MM.1S (cell line): Measurements from ENCODE around the gene DNAJC18.

Experiments
- CTCF ChIP-seq: fragments of 300-600 bp; sonication (generic); IDR thresholded peaks from 2 replicates; pipeline ENCODE4 v1.5.1; 2016; ENCODE audit warnings: antibody characterized with exemption, low read length, mixed read lengths
- EZH2 ChIP-seq: fragments of 300-600 bp; sonication (generic); optimal IDR thresholded peaks from 2 replicates; pipeline ENCODE3; 2017; ENCODE audit warnings: low read depth, mild to moderate bottlenecking, antibody characterized with exemption, low read length, mixed read lengths

DNA sequence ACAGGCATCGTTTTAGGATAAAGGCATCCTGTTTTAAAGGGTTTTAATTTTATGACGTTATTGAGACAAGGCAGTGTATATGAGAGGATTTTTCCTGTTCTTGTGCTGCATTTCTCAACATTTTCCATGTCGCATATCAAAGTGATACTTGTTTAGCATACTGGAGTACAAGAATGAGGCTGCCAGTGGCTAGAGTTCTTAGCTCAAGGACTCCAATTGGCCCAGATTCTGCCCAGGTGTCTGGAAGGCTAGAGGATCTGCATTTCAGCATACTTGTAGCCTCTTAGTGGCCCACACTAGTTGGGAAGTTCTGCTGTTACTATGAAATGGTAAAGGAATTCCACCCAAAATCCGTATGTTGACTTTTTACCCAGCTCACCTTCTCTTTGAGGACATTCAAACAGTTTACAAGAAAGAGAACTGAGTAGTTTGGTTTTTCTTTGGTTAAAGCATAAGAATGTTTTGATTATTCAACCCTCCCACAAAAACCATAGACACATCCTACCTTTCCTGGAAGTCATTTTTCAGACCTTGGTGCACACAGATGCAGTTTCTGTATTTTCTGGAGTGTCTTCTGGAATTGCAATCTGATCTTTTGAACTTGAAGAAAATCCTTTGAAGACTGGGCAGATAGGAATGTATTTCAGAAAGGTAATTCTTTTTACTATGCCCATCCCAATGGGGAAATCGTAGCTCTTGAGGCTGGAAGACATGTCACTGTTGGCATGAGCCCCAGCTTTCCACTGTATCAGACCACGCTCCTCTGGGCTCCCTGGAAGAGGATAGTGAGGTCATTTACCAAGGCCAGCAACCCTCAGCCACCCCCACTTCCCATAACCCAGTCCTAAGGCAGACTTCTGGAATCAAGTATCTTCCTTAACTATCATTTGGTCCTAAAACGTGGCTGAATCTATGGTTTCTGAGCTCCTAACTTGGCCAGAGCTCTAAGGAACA is 67.6 kb downstream of the DNAJC18 start:
- TF ChIP-seq CTCF, result no peak
- TF ChIP-seq EZH2, result no peak
